Inflammatory macrophage treated with lipopolysaccharide for 4 hours (primary cell): ENCODE data around the gene MZF1.

ENCODE experiments used
- DNase-seq: peaks from one replicate; pipeline ENCODE4 v3.0.0-alpha.2; 2020

The MZF1 gene

DNA sequence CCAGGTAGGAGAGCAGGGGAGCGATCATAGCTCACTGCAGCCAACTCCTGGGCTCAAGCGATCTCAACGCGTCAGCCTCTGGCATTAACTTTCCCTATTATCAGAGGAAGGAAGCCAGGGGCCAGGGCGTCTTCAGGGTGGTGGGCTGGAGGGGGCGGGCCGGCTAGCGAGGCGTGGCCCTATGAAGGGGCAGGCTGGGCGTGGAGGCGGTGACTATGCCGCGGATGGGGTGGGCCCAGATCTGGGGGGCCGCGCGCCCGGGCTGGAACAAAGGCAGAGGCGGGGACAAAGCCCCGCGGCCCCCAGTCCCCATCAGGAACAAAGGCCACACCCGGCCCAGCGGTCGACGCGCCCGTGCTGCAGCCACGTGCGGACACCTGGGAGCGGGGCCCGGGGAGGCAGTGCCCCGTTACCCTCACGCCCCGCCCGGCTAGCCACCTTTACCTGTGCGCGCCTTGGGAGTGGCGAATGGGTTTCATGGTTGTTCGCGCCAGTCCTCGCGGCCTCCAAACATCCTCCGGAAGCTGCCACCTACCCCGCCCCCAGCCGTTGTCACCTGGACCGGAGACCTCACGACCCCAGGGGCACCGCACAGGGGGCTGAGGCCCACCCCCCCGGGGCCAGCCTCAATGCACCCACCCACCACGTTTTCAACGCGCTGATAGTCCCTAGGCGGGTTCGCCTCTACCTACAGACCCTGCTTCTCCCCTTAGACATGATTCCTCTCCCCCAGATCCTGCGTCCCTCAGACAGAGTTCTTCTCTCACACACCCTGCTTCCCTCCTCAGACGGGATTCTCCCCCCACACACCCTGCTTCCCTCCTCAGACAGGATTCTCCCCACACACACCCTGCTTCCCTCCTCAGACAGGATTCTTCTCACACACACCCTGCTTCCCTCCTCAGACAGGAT lies 34.6 kb downstream of the MZF1 start:
- DNase-seq, result no peak

DNA sequence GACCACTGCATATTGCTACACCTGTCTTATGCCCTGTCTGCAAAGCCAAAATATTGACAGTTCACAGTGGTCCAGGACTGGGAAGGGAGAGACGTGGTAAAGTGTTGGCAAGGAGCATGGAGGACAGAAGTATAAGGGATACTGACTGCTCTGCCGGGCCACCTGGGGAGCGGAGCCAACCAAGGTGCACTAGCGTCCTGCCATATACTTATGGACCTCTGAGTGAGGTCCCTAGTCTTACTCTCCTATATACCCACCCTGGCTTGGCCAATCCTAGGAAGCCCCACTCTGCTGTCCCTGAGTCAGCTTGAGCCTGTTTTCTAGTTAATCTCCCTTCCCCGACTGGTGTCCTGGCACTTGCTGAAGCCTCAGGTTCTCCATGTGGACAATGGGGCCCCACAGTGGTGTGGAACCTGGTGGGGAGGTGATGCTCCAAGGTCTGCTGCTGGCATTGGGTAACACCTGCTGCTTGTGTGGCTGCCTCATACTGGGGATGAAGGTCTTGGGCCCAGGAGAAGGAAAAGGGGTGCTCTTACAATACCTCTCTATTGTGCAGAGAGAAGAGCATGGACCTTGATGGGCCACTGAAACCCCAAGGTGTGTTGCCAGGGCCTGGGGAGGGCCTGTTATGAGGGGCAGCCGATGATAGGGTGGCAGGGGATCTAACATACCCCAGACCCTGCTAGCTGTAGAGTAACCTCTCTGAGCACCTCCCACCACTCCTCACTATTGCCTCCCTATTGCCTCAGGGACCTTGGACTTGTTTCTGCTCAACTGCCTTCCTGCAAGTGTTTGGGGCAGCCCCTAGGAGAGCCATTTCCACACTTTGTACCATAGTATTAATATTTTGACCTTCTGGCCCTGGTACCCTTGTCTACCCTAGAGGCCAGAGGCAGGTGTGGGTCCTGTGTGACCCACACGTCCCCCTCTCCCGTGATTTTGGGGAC lies 36.0 kb downstream of the MZF1 start:
- DNase-seq, result no peak

DNA sequence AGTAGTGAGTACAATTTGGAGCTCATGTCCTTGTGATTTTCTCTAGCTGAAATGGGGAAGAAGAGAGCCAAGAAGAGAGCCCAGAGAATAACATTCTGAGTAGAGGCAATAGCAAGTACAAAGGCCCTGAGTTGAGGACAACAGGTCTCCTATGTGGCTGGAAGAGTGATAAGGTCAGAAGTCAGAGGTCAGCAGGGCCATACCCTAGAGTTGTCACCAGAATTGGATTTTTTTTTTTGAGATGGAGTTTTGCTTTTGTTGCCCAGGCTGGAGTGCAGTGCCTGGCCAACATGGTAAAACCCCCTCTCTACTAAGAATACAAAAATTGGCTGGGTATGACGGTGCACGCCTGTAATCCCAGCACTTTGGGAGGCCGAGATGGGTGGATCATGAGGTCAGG lies 37.3 kb downstream of the MZF1 start:
- DNase-seq, result no peak

DNA sequence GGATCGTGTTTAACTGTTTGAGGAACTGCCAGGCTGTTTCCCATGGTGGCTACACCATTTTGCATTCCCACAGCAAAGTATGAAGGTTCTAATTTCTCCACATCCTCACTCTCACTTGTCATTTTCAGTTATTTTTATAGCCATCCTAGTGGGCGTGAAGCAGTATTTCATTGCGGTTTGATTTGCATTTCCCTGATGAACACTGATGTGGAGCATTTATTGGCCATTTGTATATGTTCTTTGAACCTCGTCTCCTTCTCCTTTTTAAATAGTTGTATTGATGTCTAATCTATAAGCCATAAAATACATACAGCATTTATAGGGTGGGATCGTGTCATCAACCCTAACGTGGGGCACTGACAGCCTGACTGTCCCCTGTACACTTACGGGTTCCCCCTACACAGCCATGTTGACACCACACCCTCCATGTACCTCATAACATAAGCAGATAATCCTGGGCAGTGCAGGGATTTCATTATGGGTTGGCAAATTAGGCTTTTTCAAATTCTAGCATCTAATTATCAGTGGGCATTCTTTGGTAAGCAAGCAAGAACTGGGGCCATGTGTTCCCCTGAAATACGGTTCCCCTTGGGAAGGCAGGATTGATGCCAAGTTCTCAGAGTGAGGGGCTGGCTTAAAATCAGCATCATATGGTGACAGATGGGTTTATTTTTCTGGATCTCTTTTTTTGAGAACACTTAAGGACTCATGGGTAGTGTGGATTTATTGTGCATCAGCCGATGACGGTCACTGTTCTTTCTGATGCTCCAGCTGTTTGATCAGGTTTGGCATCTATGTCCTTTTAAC lies 41.9 kb downstream of the MZF1 start:
- no peak for DNase-seq

DNA sequence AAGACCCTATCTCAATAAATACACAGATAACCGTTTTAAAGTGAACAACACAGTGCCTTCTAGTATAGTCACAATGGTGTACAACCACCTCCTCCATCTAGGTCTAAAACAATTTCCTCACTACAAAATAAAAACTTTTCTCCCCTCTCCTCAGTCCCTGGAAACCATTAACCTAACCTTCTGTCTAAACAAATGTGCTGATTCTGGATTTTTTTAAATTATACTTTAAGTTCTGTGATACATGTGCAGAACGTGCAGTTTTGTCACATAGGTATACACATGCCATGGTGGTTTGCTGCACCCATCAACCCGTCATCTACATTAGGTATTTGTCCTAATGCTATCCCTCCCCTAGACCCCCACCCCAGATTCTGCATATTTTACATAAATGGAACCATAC lies 43.7 kb downstream of the MZF1 start:
- DNase-seq, result no peak

DNA sequence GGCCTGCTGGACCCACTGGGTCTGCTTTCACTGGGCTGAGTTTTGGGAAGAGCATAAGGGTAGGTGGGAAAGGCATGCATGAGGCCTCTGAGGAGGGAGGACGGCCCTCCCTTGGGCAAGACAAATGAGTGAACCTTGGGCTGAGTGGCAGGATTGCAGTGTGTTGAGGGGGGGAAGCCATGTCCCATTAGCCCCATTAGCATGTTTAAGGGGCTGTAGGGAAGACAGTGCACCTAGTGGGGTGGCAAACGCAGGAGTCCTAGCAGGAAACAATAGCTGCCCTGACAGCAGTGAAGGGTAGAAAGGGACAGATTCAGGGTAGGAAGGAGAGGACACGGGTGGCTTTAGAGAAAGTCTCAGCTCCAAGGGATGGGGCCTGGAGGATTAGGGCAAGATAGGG lies 50.4 kb downstream of the MZF1 start:
- no peak for DNase-seq

DNA sequence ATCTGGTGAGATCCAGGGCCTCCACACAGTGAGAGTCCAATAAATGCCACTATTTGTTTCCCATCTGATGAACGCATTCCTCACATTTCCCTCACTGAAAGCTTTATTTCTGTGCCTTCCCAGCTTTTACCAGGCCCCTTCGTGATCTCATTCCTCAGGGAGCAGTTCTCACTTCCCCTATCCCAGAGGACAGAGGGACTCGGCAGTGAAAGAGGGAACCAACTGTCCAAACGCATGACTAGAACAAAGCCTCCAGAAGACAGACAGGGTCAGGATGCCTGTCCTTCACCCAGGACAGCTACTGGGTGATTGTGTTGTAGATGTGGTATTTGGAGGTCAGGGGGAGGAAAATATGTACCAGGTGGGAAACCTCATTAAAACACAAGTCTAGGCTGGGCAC lies 51.5 kb downstream of the MZF1 start:
- DNase-seq, result peak; percentile 37

DNA sequence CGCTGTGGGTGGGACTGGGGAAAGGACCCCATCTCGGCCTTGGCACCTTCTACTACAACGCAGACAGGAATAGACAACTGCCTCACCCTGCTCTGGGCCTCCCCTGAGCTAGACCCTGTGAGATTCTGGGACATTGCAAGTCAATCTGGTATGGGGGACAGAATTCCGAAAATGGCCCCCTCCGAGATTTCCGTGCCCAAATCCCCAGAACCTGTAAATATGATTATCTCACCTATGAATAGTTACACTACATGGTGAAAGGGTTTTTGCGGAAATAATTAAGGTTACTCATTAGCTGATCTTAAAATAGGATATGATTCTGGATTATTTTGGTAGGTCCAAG lies 52.9 kb downstream of the MZF1 start:
- DNase-seq, result no peak

DNA sequence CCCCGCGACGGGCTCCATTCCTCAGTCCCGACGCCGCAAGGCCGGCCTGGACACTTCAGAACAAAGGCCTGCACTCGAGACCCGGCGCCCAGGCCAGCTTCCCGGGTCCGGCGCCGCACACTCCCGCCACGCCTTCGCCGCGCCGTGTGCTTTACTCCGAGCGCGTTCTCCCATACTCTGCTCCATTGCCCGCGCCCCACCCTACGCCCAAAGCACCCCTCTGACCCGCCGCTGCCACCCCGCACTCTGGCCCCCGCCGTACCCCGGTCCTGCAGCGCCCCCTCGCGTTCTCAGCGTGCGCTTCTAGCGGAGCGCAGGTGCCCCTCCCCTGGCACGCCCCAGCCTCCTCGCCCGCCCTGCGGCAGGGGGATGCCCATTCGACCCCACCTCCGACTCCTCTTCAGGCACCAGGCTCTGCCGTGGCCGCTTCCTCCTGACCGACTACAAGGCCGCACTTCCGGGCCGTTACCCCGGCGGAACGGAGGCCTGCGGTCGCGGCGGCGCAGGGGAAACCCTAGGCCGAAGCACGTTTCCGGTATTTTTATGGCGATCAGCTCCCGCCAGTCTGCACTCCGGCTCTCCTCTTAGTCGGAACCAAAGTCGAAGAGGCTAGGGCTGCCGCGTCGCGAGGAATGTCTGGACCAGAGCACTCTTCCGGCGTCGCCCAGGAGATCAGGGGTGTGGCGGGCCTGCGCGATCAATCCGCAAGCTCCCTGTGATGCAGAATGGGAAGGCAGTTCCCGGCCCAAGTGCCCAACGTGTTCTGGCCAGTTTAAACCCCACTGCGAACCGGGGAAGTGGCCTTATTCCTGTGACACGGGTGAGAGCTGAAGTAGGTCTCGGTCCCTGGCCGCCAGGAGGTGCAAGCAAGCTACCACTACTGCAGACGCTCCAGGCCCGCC lies 53.5 kb downstream of the MZF1 start, which contains the start of gene ZBTB45:
ZBTB45 (minus strand) TSS at position 456 of the 902 bp plus-strand sequence. CDS start 2,137 bp downstream, outside the sequence.
- DNase-seq, result peak; percentile 95

DNA sequence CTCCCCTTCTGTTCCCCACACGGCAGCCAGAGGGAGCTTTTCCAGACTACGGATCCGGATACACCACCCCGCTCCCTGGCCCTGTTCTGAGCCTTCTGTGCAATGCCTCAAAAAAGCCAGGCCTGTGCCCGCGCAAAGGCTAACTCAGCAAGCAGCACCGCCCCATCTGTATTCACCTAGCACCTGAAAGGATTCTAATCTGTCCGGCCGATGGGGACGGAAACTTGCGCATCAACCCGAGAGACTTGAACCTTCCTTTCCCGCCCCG lies 54.1 kb downstream of the MZF1 start:
- DNase-seq, result peak; percentile 61

DNA sequence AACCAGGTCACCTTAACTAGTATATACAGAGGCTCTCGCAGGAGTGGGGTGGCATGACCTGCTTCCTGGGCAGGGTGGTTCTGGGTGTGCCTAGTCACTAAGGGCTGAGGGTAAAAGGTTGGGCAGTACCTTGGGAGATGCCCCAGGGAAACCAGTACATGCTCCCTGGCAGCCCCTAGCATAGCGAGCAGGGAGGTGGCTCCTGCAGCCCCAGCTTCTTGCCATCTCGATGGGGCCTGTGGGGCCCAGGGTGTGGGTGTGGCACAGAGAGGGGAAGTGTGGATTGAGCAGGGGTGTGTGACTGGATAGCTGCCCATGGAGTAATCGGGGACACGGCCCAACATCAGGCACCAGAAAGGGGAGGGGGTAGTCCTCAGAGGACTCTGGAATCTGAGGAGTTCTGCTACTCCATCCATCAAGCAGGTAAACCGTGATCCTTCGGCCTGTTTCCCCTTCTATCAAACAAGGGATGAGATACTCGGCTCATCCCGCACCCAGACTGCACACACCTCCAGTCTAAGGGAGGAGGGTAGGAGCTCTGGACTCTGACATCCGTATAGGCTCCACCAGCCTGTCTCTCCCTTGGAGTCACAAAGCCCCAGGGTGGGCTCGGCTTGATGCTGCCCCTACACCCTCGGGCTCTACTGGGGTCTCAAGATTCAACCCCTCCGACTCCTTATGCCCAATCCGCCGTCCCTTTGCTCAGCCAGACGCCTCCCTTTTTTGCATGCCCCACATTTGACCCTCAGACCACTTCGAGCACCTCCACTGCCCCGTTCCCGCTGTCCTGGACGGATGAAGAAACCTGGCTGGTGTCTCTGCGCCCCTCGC lies 54.7 kb downstream of the MZF1 start:
- peak; percentile 61 for DNase-seq

DNA sequence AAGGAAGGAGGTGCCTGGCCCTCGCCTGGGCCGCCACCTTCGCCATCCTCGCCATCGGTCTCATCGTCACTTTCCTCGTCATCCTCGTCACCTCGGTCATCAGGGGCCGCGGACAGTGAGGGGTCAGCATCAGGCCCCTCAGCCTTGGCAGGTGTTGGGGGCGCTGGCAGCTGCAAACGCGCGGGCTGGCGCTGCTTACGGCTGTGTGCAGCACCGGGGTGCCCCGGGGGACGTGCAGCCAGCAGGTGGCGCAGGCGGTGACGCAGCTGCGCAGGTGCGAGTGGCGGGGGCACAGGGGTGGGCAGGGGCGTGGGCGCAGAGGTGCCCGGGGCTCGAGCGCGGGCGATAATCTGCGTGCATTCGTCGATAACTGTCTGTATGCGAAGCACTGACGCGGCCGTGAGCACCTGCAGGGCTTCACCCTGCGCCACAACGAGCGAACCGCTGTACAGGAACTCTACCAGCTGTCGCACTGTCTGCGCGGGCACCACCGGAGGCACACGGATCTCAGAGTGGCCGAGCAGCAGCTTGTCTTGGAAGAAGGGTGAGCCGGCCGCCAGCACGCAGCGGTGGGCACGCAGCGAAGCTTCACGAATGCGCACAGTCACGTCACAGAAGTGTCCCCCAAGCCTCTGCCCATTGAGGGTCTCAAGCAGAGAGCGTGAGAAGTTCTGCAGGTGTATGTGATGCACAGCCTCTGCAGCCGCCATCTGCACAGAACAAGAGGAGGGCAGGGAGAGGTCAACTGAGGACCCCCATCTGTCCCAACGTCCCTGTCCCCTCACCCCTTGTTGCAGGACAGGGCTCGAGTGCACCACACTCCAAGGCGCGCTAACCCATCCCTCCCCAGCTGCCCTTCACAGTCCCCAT lies 55.9 kb downstream of the MZF1 start:
- DNase-seq, result no peak

DNA sequence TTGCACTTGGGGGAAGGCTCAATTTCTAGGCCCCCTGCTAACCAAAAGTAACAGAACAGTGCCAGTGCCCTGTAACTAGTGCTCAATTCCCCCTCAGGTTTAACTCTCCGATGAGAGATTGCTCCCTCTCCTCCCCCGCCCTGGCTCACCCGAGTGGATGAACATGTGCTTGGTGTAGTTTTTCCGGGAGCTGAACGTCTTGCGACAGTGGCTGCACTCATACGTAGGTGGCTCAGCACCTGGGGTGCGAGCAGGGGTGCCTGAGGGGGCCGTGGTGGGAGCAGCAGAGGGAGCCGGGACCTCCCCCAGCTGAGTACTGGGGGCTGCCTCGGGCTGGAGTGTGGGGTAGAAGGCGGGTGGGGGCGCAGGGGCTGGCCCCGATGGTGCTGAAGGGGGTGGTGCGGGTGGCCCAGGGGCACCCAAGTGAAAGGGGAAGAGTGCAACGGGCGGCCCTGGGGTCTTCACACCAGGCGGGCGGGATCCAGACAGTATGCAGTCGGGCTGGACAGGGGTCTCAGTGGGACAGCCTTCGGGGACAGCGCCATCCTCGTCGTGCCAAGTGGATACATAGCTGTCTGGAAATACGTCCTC lies 56.8 kb downstream of the MZF1 start:
- no peak for DNase-seq

DNA sequence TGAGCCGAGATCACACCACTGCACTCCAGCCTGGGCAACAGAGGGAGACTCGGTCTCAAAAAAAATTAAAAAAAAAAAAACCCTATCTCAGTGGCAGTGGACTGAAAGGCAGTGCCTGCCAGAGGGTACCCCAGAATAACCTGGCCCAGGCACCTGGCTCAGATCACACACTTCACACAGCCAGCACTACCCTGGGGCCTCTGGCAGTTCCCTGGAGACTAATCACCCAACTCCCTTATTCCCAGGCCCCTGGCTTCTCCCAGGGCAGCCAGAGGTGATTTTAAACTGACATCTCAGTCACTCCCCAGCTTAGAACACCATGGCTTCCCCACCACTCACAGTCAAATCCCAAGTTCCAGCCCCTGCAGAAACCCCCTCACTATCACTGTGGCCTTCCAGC lies 57.9 kb downstream of the MZF1 start:
- no peak for DNase-seq

DNA sequence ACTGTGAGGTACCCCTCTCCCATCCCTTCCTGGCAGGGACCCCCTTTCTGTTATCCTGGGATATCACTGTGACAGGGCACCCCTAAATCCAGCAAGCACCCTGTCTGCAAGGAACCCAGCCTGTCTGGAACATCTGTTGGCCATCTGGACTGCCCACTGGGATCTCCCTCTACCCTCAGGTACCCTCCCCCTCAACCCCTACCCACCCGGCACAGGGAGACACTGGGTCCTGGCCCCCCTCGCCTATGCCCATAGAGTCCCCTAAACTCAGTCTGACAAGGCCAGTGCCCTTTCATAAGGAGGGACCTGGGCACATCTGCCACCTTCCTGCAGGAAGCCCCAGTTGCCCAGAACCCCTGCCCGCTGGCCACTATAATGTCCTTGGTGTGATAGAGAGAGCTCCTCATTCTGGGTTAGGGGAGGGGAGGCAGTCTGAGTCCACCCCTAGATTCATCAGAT lies 58.5 kb downstream of the MZF1 start:
- no peak for DNase-seq

DNA sequence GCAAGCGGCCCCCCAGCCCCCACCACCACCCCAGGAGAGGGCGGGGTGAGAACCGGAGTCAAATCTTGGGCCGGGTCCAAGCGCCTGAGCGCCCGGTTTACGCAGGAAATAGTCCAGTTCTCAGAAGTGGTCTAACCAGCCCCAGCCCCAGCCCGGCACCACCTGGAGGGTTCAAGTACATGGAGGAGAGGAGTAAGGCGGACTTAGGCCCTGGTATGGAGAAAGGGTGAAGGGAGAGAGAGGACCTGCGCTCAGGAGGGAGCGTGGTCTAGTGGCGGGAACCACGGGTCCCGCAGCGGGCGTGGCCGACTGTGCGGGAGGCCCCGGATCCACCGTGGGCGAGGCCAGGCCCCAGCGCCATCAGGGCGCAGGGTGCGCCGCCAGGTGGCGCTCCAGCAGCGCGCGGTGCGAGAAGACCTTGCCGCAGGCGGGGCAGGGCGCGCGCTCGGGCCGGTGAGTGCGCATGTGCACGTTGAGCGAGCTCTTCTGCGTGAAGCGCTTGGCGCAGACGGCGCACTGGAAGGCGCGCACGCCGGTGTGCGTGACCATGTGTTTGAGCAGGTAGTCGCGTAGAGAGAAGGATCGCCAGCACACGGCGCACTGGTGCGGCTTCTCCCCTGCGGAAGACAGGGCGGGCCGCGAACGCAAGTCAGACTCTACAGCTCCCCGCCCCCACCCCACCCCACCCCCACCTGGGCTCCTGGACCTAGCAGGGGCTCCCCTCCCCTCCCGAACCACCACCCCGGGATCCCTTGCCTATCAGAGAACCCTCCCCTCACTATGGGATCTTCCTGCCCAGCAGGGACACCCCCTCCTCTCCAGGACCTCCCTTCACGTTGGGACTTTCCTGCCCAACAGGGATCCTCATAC lies 59.2 kb downstream of the MZF1 start:
- peak; percentile 95 for DNase-seq

DNA sequence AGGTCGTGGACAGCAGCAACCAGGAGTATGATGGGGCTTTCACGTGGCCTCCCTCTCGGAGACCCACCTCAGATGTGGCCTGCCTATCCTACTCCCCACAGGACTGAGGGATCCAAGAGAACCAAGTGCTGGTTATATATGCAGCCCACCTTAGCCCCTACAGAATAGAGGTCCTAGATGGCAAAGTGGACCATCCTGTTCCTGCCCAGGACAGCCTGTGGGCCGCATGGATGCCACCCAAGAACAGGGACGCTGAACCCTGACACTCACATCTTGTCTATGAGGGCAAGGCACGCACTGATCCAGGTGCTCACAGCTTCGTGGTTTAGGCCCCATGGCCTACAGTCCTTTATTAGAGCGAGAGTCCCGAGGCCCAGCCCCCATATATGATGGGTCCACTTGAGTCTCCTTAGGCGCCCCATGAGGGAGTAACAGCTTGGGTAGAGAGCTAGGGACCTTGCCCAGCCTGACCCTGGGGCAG lies 59.9 kb downstream of the MZF1 start:
- DNase-seq, result no peak
